ENCODE data around the gene WFDC8. TPM values are rescaled to one million over a fixed set of nuclear protein-coding genes. Genes with fewer than 3 reads are reported as not detected.

The WFDC8 gene
- total and polyA plus RNA-seq, 4 donors, result not detected

DNA sequence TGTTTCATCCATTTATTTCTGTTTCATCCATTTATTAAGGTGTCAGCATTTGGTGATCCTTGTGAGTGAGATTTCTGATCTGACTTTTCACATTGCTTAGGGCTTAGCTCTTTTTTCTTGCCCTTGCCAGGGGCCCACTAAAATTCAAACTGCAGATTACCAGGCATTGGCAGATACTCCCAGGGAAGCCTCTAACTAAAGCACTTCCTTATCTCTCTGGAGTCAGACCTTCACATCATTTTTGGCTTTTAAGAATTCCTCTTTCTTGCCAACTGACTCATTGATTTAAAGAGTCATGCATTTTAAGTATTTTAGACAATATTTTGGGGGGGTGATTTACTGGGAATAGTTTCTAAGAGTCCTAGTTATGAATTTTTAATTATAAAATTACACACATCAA is 2.6 kb upstream of the WFDC8 start:
- Histone ChIP-seq H3K27me3 (ENCODE audit: control insufficient read depth in 4 of 4, insufficient read depth in 4 of 4, low read length in 3 of 4) (peaks cover 0 to 4% (median 0%) of the 10 kb centered on the region in 4 donors), H3K9ac (ENCODE audit: low read depth in 1 of 2, low read length in 2 of 2) (no peak overlapping the region), H3K4me3 (ENCODE audit: low read depth in 1 of 3, low read length in 3 of 3) (no peak overlapping the region), H3K9me3 (ENCODE audit: control insufficient read depth in 4 of 4, low read length in 3 of 4) (no peaks in the 10 kb centered on the region), H3K4me1 (ENCODE audit: control insufficient read depth in 4 of 4, insufficient read depth in 4 of 4, low read length in 3 of 4) (no peaks in the 10 kb centered on the region), H3K27ac (ENCODE audit: low read depth in 1 of 2, low read length in 2 of 2) (no peak overlapping the region), H3K36me3 (ENCODE audit: control insufficient read depth in 4 of 4, insufficient read depth in 3 of 4, low read depth in 1 of 4, low read length in 3 of 4) (no peaks in the 10 kb centered on the region)
- DNase-seq (ENCODE audit: low spot score), result no peak
- TF ChIP-seq FOXA2 (IDR thresholded peaks at IDR 0.05) (no peak), SP1 (IDR thresholded peaks at IDR 0.05) (no peak), HNF4A (conservative IDR thresholded peaks at IDR 0.05) (no peak), FOXA1 (IDR thresholded peaks at IDR 0.05) (no peak), TAF1 (conservative IDR thresholded peaks at IDR 0.05) (no peak), RXRA (IDR thresholded peaks at IDR 0.05) (no peak), GABPA (IDR thresholded peaks at IDR 0.05 in 1 of 2, conservative IDR thresholded peaks at IDR 0.05 in 1 of 2) (no peak), YY1 (IDR thresholded peaks at IDR 0.05) (no peak), RAD21 (IDR thresholded peaks at IDR 0.05) (no peak), JUND (IDR thresholded peaks at IDR 0.05) (no peak), EGR1 (IDR thresholded peaks at IDR 0.05; ENCODE audit: low read depth in 2 of 2) (no peak), HNF4G (IDR thresholded peaks at IDR 0.05) (no peak), NR2F2 (IDR thresholded peaks at IDR 0.05) (no peak)
- TF ChIP-seq, protein P1, sequence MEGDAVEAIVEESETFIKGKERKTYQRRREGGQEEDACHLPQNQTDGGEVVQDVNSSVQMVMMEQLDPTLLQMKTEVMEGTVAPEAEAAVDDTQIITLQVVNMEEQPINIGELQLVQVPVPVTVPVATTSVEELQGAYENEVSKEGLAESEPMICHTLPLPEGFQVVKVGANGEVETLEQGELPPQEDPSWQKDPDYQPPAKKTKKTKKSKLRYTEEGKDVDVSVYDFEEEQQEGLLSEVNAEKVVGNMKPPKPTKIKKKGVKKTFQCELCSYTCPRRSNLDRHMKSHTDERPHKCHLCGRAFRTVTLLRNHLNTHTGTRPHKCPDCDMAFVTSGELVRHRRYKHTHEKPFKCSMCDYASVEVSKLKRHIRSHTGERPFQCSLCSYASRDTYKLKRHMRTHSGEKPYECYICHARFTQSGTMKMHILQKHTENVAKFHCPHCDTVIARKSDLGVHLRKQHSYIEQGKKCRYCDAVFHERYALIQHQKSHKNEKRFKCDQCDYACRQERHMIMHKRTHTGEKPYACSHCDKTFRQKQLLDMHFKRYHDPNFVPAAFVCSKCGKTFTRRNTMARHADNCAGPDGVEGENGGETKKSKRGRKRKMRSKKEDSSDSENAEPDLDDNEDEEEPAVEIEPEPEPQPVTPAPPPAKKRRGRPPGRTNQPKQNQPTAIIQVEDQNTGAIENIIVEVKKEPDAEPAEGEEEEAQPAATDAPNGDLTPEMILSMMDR (IDR thresholded peaks at IDR 0.05; ENCODE audit: low read depth, low read length, missing input control), result no peak
- TF ChIP-seq, protein P2, sequence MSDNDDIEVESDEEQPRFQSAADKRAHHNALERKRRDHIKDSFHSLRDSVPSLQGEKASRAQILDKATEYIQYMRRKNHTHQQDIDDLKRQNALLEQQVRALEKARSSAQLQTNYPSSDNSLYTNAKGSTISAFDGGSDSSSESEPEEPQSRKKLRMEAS (IDR thresholded peaks at IDR 0.05), result no peak
- TF ChIP-seq, protein P3, sequence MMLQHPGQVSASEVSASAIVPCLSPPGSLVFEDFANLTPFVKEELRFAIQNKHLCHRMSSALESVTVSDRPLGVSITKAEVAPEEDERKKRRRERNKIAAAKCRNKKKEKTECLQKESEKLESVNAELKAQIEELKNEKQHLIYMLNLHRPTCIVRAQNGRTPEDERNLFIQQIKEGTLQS (IDR thresholded peaks at IDR 0.05), result no peak
- TF ChIP-seq, protein P4, sequence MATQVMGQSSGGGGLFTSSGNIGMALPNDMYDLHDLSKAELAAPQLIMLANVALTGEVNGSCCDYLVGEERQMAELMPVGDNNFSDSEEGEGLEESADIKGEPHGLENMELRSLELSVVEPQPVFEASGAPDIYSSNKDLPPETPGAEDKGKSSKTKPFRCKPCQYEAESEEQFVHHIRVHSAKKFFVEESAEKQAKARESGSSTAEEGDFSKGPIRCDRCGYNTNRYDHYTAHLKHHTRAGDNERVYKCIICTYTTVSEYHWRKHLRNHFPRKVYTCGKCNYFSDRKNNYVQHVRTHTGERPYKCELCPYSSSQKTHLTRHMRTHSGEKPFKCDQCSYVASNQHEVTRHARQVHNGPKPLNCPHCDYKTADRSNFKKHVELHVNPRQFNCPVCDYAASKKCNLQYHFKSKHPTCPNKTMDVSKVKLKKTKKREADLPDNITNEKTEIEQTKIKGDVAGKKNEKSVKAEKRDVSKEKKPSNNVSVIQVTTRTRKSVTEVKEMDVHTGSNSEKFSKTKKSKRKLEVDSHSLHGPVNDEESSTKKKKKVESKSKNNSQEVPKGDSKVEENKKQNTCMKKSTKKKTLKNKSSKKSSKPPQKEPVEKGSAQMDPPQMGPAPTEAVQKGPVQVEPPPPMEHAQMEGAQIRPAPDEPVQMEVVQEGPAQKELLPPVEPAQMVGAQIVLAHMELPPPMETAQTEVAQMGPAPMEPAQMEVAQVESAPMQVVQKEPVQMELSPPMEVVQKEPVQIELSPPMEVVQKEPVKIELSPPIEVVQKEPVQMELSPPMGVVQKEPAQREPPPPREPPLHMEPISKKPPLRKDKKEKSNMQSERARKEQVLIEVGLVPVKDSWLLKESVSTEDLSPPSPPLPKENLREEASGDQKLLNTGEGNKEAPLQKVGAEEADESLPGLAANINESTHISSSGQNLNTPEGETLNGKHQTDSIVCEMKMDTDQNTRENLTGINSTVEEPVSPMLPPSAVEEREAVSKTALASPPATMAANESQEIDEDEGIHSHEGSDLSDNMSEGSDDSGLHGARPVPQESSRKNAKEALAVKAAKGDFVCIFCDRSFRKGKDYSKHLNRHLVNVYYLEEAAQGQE (IDR thresholded peaks at IDR 0.05), result no peak
- TF ChIP-seq, protein P5, sequence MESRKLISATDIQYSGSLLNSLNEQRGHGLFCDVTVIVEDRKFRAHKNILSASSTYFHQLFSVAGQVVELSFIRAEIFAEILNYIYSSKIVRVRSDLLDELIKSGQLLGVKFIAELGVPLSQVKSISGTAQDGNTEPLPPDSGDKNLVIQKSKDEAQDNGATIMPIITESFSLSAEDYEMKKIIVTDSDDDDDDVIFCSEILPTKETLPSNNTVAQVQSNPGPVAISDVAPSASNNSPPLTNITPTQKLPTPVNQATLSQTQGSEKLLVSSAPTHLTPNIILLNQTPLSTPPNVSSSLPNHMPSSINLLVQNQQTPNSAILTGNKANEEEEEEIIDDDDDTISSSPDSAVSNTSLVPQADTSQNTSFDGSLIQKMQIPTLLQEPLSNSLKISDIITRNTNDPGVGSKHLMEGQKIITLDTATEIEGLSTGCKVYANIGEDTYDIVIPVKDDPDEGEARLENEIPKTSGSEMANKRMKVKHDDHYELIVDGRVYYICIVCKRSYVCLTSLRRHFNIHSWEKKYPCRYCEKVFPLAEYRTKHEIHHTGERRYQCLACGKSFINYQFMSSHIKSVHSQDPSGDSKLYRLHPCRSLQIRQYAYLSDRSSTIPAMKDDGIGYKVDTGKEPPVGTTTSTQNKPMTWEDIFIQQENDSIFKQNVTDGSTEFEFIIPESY (IDR thresholded peaks at IDR 0.05), result no peak

Measured in liver (tissue), 9 donors.